Measurements from ENCODE around the gene NRG2. TPM values are rescaled to one million over a fixed set of nuclear protein-coding genes. Genes with fewer than 3 reads are reported as not detected.

NRG2 gene
- total RNA-seq, 1 experiment from 2014 or later = 0.59 TPM

- POLR2A ChIA-PET = no interaction called here
- H3K36me3 ChIP-seq (ENCODE audit: control insufficient read depth, insufficient read depth, low read length) = no peaks in the 10 kb centered on the region
- CTCF ChIA-PET = interaction anchor here (1.6 kb wide), 1 partner anchor 75 kb away, joined by 4 read pairs; no protein-coding TSS in a partner anchor
- no peak for DNase-seq
- no peak overlapping the region for H3K4me3 ChIP-seq (ENCODE audit: low read depth, low read length)
- intact Hi-C loops (cut with micrococcal nuclease; ENCODE audit: unreplicated experiment) = loop anchor here (10.0 kb wide), 1 partner anchor 293 kb away; no protein-coding TSS in a partner anchor
- no peaks in the 10 kb centered on the region for H3K4me1 Mint-ChIP-seq (ENCODE audit: low read depth, unreplicated experiment)
- no peak for TF ChIP-seq CTCF (IDR thresholded peaks at IDR 0.05; ENCODE audit: insufficient read depth in 1 of 2, low read depth in 1 of 2, low read length in 1 of 2, severe bottlenecking in 1 of 2, unreplicated experiment in 1 of 2)
- H3K4me1 ChIP-seq = no peaks in the 10 kb centered on the region
- H3K27ac Mint-ChIP-seq (ENCODE audit: unreplicated experiment) = no peak overlapping the region
- H3K27me3 ChIP-seq (replicated peaks; ENCODE audit: control insufficient read depth, insufficient read depth, low read length) = no peaks in the 10 kb centered on the region; the same call in none of the 2 replicates
- H3K36me3 Mint-ChIP-seq (ENCODE audit: insufficient read depth, unreplicated experiment) = no peaks in the 10 kb centered on the region
- BruUV-seq (replicated peaks) = no TSS peak
- H3K4me3 Mint-ChIP-seq (ENCODE audit: unreplicated experiment) = no peak overlapping the region
- H3K9me3 Mint-ChIP-seq (ENCODE audit: unreplicated experiment) = no peaks in the 10 kb centered on the region
- H3K9me3 ChIP-seq = no peaks in the 10 kb centered on the region
- peaks cover 15% of the 10 kb centered on the region for H3K27me3 Mint-ChIP-seq (ENCODE audit: insufficient read depth, unreplicated experiment)
Observed at GRCh38 chr5:139861889-139862207, 181.3 kb downstream of the NRG2 start.

- DNase-seq = no peak
- TF ChIP-seq CTCF (IDR thresholded peaks at IDR 0.05; ENCODE audit: insufficient read depth in 1 of 2, low read depth in 1 of 2, low read length in 1 of 2, severe bottlenecking in 1 of 2, unreplicated experiment in 1 of 2) = no peak
- no peaks in the 10 kb centered on the region for H3K36me3 Mint-ChIP-seq (ENCODE audit: insufficient read depth, unreplicated experiment)
- H3K9me3 ChIP-seq = no peaks in the 10 kb centered on the region
- intact Hi-C loops (cut with micrococcal nuclease; ENCODE audit: unreplicated experiment) = loop anchor here (10.0 kb wide), 1 partner anchor 294 kb away; no protein-coding TSS in a partner anchor
- ChIA-PET POLR2A (no interaction called here), CTCF (interaction anchor here (0.6 to 1.6 kb wide), 2 partner anchors 74 to 114 kb away, joined by 4 read pairs; no protein-coding TSS in a partner anchor)
- peaks cover 11% of the 10 kb centered on the region for H3K27me3 Mint-ChIP-seq (ENCODE audit: insufficient read depth, unreplicated experiment)
- H3K4me3 Mint-ChIP-seq (ENCODE audit: unreplicated experiment) = no peak overlapping the region
- no peak overlapping the region for H3K4me3 ChIP-seq (ENCODE audit: low read depth, low read length)
- no peak overlapping the region for H3K27ac Mint-ChIP-seq (ENCODE audit: unreplicated experiment)
- H3K4me1 ChIP-seq = no peaks in the 10 kb centered on the region
- no peaks in the 10 kb centered on the region for H3K36me3 ChIP-seq (ENCODE audit: control insufficient read depth, insufficient read depth, low read length)
- no peaks in the 10 kb centered on the region for H3K4me1 Mint-ChIP-seq (ENCODE audit: low read depth, unreplicated experiment)
- H3K27me3 ChIP-seq (replicated peaks; ENCODE audit: control insufficient read depth, insufficient read depth, low read length) = no peaks in the 10 kb centered on the region; the same call in none of the 2 replicates
- H3K9me3 Mint-ChIP-seq (ENCODE audit: unreplicated experiment) = no peaks in the 10 kb centered on the region
- no TSS peak for BruUV-seq (replicated peaks)
Observed at GRCh38 chr5:139861021-139861888, 181.8 kb downstream of the NRG2 start.

DNA sequence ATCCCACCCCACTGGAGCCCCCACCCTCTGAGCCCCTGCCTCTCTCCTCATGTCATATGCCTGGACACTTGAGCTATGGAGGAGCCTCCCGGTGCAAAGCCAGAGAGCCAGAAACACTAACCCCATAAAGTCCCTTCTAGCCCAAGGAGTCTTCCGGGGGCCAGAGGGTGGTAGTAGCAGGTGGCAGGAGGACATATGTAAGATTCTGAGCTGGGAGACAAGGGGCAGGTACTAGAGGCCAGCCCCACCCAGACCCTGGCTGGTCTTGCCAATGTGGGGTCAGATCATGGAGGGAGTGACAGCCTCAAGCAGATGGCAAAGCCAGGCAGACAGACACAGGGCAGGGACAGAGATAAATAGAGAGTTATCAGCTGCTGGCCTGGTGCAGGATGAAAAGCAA, 184.1 kb downstream of the NRG2 start:
- H3K36me3 Mint-ChIP-seq (ENCODE audit: insufficient read depth, unreplicated experiment) = no peaks in the 10 kb centered on the region
- peaks cover 6% of the 10 kb centered on the region for H3K27me3 Mint-ChIP-seq (ENCODE audit: insufficient read depth, unreplicated experiment)
- H3K4me3 ChIP-seq (ENCODE audit: low read depth, low read length) = no peak overlapping the region
- H3K27me3 ChIP-seq (replicated peaks; ENCODE audit: control insufficient read depth, insufficient read depth, low read length) = no peaks in the 10 kb centered on the region; the same call in 1 of the 2 replicates
- no peaks in the 10 kb centered on the region for H3K9me3 ChIP-seq
- POLR2A ChIA-PET = no interaction called here
- no peak overlapping the region for H3K4me3 Mint-ChIP-seq (ENCODE audit: unreplicated experiment)
- no peak for DNase-seq
- H3K4me1 ChIP-seq = no peaks in the 10 kb centered on the region
- no TSS peak for BruUV-seq (replicated peaks)
- CTCF ChIA-PET = interaction anchor here (0.7 kb wide), 1 partner anchor 321 kb away, joined by 3 read pairs; no protein-coding TSS in a partner anchor
- H3K9me3 Mint-ChIP-seq (ENCODE audit: unreplicated experiment) = no peaks in the 10 kb centered on the region
- intact Hi-C loops (cut with micrococcal nuclease; ENCODE audit: unreplicated experiment) = no loop called here
- no peak overlapping the region for H3K27ac Mint-ChIP-seq (ENCODE audit: unreplicated experiment)
- no peak for TF ChIP-seq CTCF (IDR thresholded peaks at IDR 0.05; ENCODE audit: insufficient read depth in 1 of 2, low read depth in 1 of 2, low read length in 1 of 2, severe bottlenecking in 1 of 2, unreplicated experiment in 1 of 2)
- H3K36me3 ChIP-seq (ENCODE audit: control insufficient read depth, insufficient read depth, low read length) = no peaks in the 10 kb centered on the region
- no peaks in the 10 kb centered on the region for H3K4me1 Mint-ChIP-seq (ENCODE audit: low read depth, unreplicated experiment)

Data from Caco-2 (cell line).